ENCODE data around the gene BEND6. TPM values are rescaled to one million over a fixed set of nuclear protein-coding genes. Genes with fewer than 3 reads are reported as not detected.

BEND6 gene
- total and polyA plus RNA-seq, 10 donors, result 0.26 to 1.0 (median 0.52) TPM; not detected in 1

GRCh38 chr6:57064809-57065208, 109.9 kb downstream of the BEND6 start:
- intact Hi-C loops (cut with DNase I; ENCODE audit: low total_unique reads), result no loop called here
- H3K27ac ChIP-seq, result no peak overlapping the region

DNA sequence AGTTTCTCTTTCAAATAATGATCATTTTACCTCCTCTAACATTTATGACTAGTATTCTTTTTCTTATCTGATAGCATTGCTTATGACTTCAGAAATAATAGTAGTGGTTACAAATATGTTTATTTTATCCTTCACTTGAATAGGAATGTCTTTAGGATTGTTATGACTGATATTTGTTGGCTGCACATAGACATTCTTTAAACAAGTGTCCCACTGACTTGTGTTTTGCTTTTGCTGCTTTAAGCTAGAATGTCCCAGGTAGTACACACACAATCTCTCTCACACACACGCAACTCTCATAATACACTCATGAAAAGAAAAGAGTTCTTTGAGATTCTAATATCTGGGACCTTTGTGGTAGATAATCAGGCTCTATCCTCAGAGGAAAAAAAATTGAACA, 113.2 kb downstream of the BEND6 start:
- whole genome bisulfite sequencing, 5 donors, result 94 to 100% (median 97%) methylated on average over 1 of the region's 1 CpG
- intact Hi-C loops (cut with DNase I; ENCODE audit: low total_unique reads), result no loop called here
- TF ChIP-seq POLR2AphosphoS5 (IDR thresholded peaks at IDR 0.05) (no peak), CTCF (IDR thresholded peaks at IDR 0.05 in 8 of 11, conservative IDR thresholded peaks at IDR 0.05 in 3 of 11) (no peak), POLR2A (IDR thresholded peaks at IDR 0.05) (no peak)

More at GRCh38 chr6:57064809-57065208, 109.9 kb downstream of the BEND6 start:
- 30 to 51% (median 41%) methylated on average over 1 of the region's 1 CpG for WGBS, 5 donors
- no peak for DNase-seq
- H3K4me1 ChIP-seq, result no peaks in the 10 kb centered on the region
- H3K36me3 ChIP-seq, result peaks cover 0 to 71% (median 16%) of the 10 kb centered on the region in 6 donors
- no peaks in the 10 kb centered on the region for H3K9me3 ChIP-seq
- no peaks in the 10 kb centered on the region for H3K27me3 ChIP-seq (replicated peaks in 1 of 7)
- TF ChIP-seq CTCF (IDR thresholded peaks at IDR 0.05 in 8 of 11, conservative IDR thresholded peaks at IDR 0.05 in 3 of 11), result no peak
- TF ChIP-seq POLR2AphosphoS5 (IDR thresholded peaks at IDR 0.05), result no peak
- no peak for TF ChIP-seq POLR2A (IDR thresholded peaks at IDR 0.05)
- H3K4me3 ChIP-seq, result no peak overlapping the region

DNA sequence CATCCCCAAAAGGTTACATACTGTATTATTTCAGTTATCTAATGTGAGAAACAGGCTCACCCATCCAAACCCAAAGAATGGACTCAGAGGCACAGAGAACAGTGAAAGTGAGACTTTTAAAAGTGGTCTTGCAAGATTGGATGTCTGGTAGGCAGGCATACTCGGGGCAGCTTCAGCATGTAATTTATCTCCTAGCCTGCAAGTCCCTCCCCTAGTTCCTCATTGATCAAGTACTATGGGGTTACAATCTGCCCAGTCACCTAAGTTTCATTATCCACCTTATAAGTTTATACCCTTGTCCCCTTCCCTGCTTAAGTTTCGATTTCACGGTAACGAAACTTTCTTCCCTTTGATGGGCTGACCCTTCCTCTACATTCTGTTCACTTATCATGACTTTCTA, 114.3 kb downstream of the BEND6 start:
- no peak overlapping the region for H3K27ac ChIP-seq
- no peaks in the 10 kb centered on the region for H3K4me1 ChIP-seq
- H3K4me3 ChIP-seq, result no peak overlapping the region
- H3K9me3 ChIP-seq, result no peaks in the 10 kb centered on the region
- no peak for TF ChIP-seq POLR2A (IDR thresholded peaks at IDR 0.05)
- no peak for TF ChIP-seq CTCF (IDR thresholded peaks at IDR 0.05 in 8 of 11, conservative IDR thresholded peaks at IDR 0.05 in 3 of 11)
- TF ChIP-seq POLR2AphosphoS5 (IDR thresholded peaks at IDR 0.05), result no peak
- peaks cover 0 to 36% (median 2%) of the 10 kb centered on the region in 6 donors for H3K36me3 ChIP-seq
- DNase-seq, result no peak
- no peaks in the 10 kb centered on the region for H3K27me3 ChIP-seq (replicated peaks in 1 of 7)
- intact Hi-C loops (cut with DNase I; ENCODE audit: low total_unique reads), result no loop called here
- 88 to 97% (median 94%) methylated on average over 4 of the region's 4 CpGs for WGBS, 5 donors

More for the DNA sequence above, 113.2 kb downstream of the BEND6 start:
- no peak for DNase-seq
- no peaks in the 10 kb centered on the region for H3K9me3 ChIP-seq
- peaks cover 0 to 40% (median 10%) of the 10 kb centered on the region in 6 donors for H3K36me3 ChIP-seq
- no peak overlapping the region for H3K27ac ChIP-seq
- H3K4me3 ChIP-seq, result no peak overlapping the region
- no peaks in the 10 kb centered on the region for H3K4me1 ChIP-seq
- no peaks in the 10 kb centered on the region for H3K27me3 ChIP-seq (replicated peaks in 1 of 7)

DNA sequence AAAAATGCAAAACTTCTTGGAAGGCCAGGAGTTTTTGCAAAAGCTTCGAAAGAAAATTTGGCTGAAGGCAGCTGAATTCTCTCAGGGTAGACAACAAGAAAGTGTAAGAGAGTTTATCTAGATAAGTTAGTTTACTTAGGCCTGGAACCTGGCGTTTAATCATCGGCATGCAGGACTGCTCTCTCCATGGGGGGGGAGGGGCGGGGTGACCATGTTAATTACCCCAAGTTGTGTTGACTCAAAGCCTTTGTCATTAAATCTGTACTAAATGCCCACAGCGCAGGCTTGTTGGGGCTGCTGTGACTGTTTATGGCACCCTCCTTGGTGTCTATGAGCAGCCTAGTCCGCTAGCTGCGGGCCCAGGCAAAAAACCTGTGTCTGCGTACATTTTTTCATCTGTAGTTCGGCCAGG, 115.0 kb downstream of the BEND6 start:
- intact Hi-C loops (cut with DNase I; ENCODE audit: low total_unique reads), result no loop called here
- Histone ChIP-seq H3K4me3 (no peak overlapping the region), H3K4me1 (no peaks in the 10 kb centered on the region), H3K9me3 (no peaks in the 10 kb centered on the region), H3K27ac (no peak overlapping the region), H3K36me3 (peaks cover 0 to 29% (median 1%) of the 10 kb centered on the region in 6 donors), H3K27me3 (replicated peaks in 1 of 7) (no peaks in the 10 kb centered on the region)
- WGBS, 5 donors, result 83 to 98% (median 96%) methylated on average over 9 of the region's 9 CpGs
- no peak for DNase-seq
- no peak for TF ChIP-seq POLR2A (IDR thresholded peaks at IDR 0.05)
- no peak for TF ChIP-seq CTCF (IDR thresholded peaks at IDR 0.05 in 8 of 11, conservative IDR thresholded peaks at IDR 0.05 in 3 of 11)
- no peak for TF ChIP-seq POLR2AphosphoS5 (IDR thresholded peaks at IDR 0.05)
